PFSK-1 (cell line): ENCODE measurements around the gene MT1G.

Experiments
- FOXP2 ChIP-seq: optimal IDR thresholded peaks from 2 replicates; pipeline ENCODE3; 2011; ENCODE audit warnings: borderline replicate concordance, control low read depth, inconsistent platforms; ENCODE audit not compliant: insufficient read depth; ENCODE audit errors: extremely low read length, extremely low read depth
- POLR2AphosphoS5 ChIP-seq: IDR thresholded peaks from 2 replicates; pipeline ENCODE4 v1.6.1; 2012; ENCODE audit warnings: low read depth, mild to moderate bottlenecking, control low read depth, low read length, moderate library complexity
- SIN3A ChIP-seq: IDR thresholded peaks from 2 replicates; pipeline ENCODE4 v1.6.1; 2012; ENCODE audit warnings: mild to moderate bottlenecking, low read length, moderate library complexity, borderline replicate concordance; ENCODE audit not compliant: insufficient read depth
- TAF1 ChIP-seq: IDR thresholded peaks from 2 replicates; pipeline ENCODE4 v1.6.1; 2012; ENCODE audit warnings: low read length, control low read depth, borderline replicate concordance; ENCODE audit not compliant: insufficient read depth
- TF ChIP-seq, protein P1 (sequence below), 2 experiments: IDR thresholded peaks; 2 replicates each; pipeline versions ENCODE4 v1.6.1 to v1.8.0; 2011 to 2012; ENCODE audit warnings: low read depth in 2 of 2, low read length in 2 of 2, control low read depth in 1 of 2, inconsistent platforms in 1 of 2, mild to moderate bottlenecking in 1 of 2, moderate library complexity in 1 of 2; ENCODE audit not compliant: insufficient read depth in 1 of 2

MT1G gene

GRCh38 chr16:56682703-56683397 is 15.0 kb upstream of the MT1G start:
- TF ChIP-seq SIN3A = no peak
- TF ChIP-seq, protein P1, sequence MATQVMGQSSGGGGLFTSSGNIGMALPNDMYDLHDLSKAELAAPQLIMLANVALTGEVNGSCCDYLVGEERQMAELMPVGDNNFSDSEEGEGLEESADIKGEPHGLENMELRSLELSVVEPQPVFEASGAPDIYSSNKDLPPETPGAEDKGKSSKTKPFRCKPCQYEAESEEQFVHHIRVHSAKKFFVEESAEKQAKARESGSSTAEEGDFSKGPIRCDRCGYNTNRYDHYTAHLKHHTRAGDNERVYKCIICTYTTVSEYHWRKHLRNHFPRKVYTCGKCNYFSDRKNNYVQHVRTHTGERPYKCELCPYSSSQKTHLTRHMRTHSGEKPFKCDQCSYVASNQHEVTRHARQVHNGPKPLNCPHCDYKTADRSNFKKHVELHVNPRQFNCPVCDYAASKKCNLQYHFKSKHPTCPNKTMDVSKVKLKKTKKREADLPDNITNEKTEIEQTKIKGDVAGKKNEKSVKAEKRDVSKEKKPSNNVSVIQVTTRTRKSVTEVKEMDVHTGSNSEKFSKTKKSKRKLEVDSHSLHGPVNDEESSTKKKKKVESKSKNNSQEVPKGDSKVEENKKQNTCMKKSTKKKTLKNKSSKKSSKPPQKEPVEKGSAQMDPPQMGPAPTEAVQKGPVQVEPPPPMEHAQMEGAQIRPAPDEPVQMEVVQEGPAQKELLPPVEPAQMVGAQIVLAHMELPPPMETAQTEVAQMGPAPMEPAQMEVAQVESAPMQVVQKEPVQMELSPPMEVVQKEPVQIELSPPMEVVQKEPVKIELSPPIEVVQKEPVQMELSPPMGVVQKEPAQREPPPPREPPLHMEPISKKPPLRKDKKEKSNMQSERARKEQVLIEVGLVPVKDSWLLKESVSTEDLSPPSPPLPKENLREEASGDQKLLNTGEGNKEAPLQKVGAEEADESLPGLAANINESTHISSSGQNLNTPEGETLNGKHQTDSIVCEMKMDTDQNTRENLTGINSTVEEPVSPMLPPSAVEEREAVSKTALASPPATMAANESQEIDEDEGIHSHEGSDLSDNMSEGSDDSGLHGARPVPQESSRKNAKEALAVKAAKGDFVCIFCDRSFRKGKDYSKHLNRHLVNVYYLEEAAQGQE (IDR thresholded peaks at IDR 0.05; ENCODE audit: insufficient read depth in 1 of 2, low read depth in 2 of 2, low read length in 2 of 2) = no peak
- no peak for TF ChIP-seq FOXP2
- no peak for TF ChIP-seq TAF1

GRCh38 chr16:56681939-56682702 is 14.3 kb upstream of the MT1G start, which contains the start of gene MT1X:
Gene MT1X, plus strand, starts transcription at chr16:56682470. Its CDS starts 71 bp downstream, at chr16:56682541.
- TF ChIP-seq TAF1 (no peak), POLR2AphosphoS5 (peak; percentile 68), FOXP2 (no peak), SIN3A (no peak)

- no peak for TF ChIP-seq TAF1
- no peak for TF ChIP-seq SIN3A
- TF ChIP-seq FOXP2 = no peak
- TF ChIP-seq, protein P1 (IDR thresholded peaks at IDR 0.05; ENCODE audit: insufficient read depth in 1 of 2, low read depth in 2 of 2, low read length in 2 of 2) = no peak
Observed at GRCh38 chr16:56679818-56680217, 12.0 kb upstream of the MT1G start.

- TF ChIP-seq FOXP2 = no peak
- no peak for TF ChIP-seq TAF1
- no peak for TF ChIP-seq POLR2AphosphoS5
- no peak for TF ChIP-seq SIN3A
- TF ChIP-seq, protein P1 (IDR thresholded peaks at IDR 0.05; ENCODE audit: insufficient read depth in 1 of 2, low read depth in 2 of 2, low read length in 2 of 2) = no peak
Observed at GRCh38 chr16:56679078-56679730, 11.3 kb upstream of the MT1G start.

DNA sequence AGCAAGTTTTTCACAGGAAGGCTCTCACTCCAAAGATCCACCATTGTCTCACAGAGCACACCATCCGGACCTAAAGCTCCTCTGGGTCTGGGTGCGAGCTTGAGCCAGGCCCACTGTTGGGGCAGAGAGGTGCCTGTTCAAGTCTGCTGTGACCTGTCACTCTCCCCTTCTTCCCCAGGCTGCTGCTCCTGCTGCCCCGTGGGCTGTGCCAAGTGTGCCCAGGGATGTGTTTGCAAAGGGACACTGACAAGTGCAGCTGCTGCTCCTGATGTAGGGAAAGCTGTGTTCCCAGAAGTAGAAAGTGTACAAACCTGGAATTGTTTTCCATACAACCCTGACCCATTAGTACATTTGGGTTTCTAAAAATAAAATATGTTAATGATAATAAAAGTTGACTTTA is 9.6 kb upstream of the MT1G start:
- TF ChIP-seq, protein P1 (IDR thresholded peaks at IDR 0.05; ENCODE audit: insufficient read depth in 1 of 2, low read depth in 2 of 2, low read length in 2 of 2) = no peak
- TF ChIP-seq TAF1 (no peak), POLR2AphosphoS5 (no peak), SIN3A (no peak), FOXP2 (no peak)
